GM10847 (cell line): ENCODE data around the gene NCOA3.

Source experiments
- POLR2A ChIP-seq: IDR thresholded peaks from 2 replicates; pipeline ENCODE4 v1.6.1; 2011; ENCODE audit not compliant: insufficient read length; ENCODE audit errors: extremely low read depth

The NCOA3 gene

GRCh38 chr20:47597090-47597489 is 95.4 kb downstream of the NCOA3 start:
- TF ChIP-seq POLR2A = no peak

GRCh38 chr20:47598911-47599744 is 97.4 kb downstream of the NCOA3 start:
- TF ChIP-seq POLR2A = no peak

- no peak for TF ChIP-seq POLR2A
Measured at GRCh38 chr20:47600967-47601547, 99.4 kb downstream of the NCOA3 start.

GRCh38 chr20:47603260-47603659 is 101.6 kb downstream of the NCOA3 start:
- TF ChIP-seq POLR2A = no peak

- no peak for TF ChIP-seq POLR2A
Measured at GRCh38 chr20:47605673-47606413, 104.2 kb downstream of the NCOA3 start.

GRCh38 chr20:47606414-47606982 is 104.8 kb downstream of the NCOA3 start:
- TF ChIP-seq POLR2A = no peak

GRCh38 chr20:47606983-47607613 is 105.4 kb downstream of the NCOA3 start:
- TF ChIP-seq POLR2A = no peak

GRCh38 chr20:47609001-47609400 is 107.3 kb downstream of the NCOA3 start:
- TF ChIP-seq POLR2A = no peak

- TF ChIP-seq POLR2A = no peak
Measured at GRCh38 chr20:47610247-47610944, 108.7 kb downstream of the NCOA3 start.

- TF ChIP-seq POLR2A = no peak
Measured at GRCh38 chr20:47610945-47611250, 109.2 kb downstream of the NCOA3 start.

GRCh38 chr20:47611785-47612184 is 110.1 kb downstream of the NCOA3 start:
- no peak for TF ChIP-seq POLR2A

GRCh38 chr20:47612670-47613069 is 111.0 kb downstream of the NCOA3 start:
- TF ChIP-seq POLR2A = no peak

- no peak for TF ChIP-seq POLR2A
Measured at GRCh38 chr20:47614703-47615309, 113.1 kb downstream of the NCOA3 start.

GRCh38 chr20:47618479-47618878 is 116.8 kb downstream of the NCOA3 start:
- TF ChIP-seq POLR2A = no peak
